K562 (cell line): Measurements from ENCODE around the gene TXLNA. TPM values are rescaled to one million over a fixed set of nuclear protein-coding genes. Genes with fewer than 3 reads are reported as not detected.

Source experiments
- BACH1 ChIP-seq: fragments of 200-800 bp; sonication (Bioruptor generic); IDR thresholded peaks from 2 replicates; pipeline ENCODE4 v1.6.1; 2016; ENCODE audit warnings: missing genetic modification characterization, missing compliant biosample characterization
- CBFB ChIP-seq: sonication (generic); formaldehyde crosslinking; IDR thresholded peaks from 2 replicates; pipeline ENCODE4 v1.4.0; 2020; ENCODE audit warnings: mild to moderate bottlenecking, missing genetic modification reagents
- E2F4 ChIP-seq: sonication (generic); formaldehyde crosslinking; IDR thresholded peaks from 2 replicates; pipeline ENCODE4 v1.8.0; 2022; ENCODE audit warnings: mild to moderate bottlenecking, low read depth, missing genetic modification reagents
- ESRRA ChIP-seq: fragments of 450-650 bp; IDR thresholded peaks from 2 replicates; pipeline ENCODE4 v1.6.1; 2014; ENCODE audit warnings: low read depth, mild to moderate bottlenecking, moderate library complexity, borderline replicate concordance
- FOXJ2 ChIP-seq: fragments of 200-800 bp; sonication (Bioruptor generic); IDR thresholded peaks from 2 replicates; pipeline ENCODE4 v1.6.1; 2016; ENCODE audit warnings: missing genetic modification characterization, missing compliant biosample characterization
- FOXP1 ChIP-seq: sonication (generic); formaldehyde crosslinking; IDR thresholded peaks from 2 replicates; pipeline ENCODE4 v1.8.0; 2022; ENCODE audit warnings: mild to moderate bottlenecking, missing genetic modification reagents
- GABPA ChIP-seq: fragments of 200-800 bp; sonication (Bioruptor generic); conservative IDR thresholded peaks from 2 replicates; pipeline ENCODE4 v1.6.1; 2016; ENCODE audit warnings: low read depth, missing genetic modification characterization, missing compliant biosample characterization
- ILK ChIP-seq: fragments of 450-650 bp; IDR thresholded peaks from 2 replicates; pipeline ENCODE4 v1.6.1; 2016; ENCODE audit warnings: missing genetic modification characterization, low read depth, mild to moderate bottlenecking, missing compliant biosample characterization, moderate library complexity, borderline replicate concordance
- NFIX ChIP-seq: fragments of 250-450 bp; sonication (Bioruptor Pico); IDR thresholded peaks from 2 replicates; pipeline ENCODE4 v1.4.0; 2020; ENCODE audit warnings: low read depth, mild to moderate bottlenecking, moderate library complexity
- RAD51 ChIP-seq: fragments of 450-650 bp; IDR thresholded peaks from 2 replicates; pipeline ENCODE4 v1.7.1; 2016; ENCODE audit warnings: low read depth, mild to moderate bottlenecking, borderline replicate concordance
- SIX5 ChIP-seq, 2 experiments: IDR thresholded peaks; 2 replicates each; pipeline ENCODE4 v1.6.1; 2011; ENCODE audit warnings: low read length in 2 of 2, borderline replicate concordance in 1 of 2, low read depth in 1 of 2, mild to moderate bottlenecking in 1 of 2, moderate library complexity in 1 of 2; ENCODE audit not compliant: insufficient read depth in 1 of 2
- SMAD1 ChIP-seq: fragments of 150-350 bp; IDR thresholded peaks from 2 replicates; pipeline ENCODE4 v1.6.1; 2014; ENCODE audit warnings: low read length, low read depth; ENCODE audit not compliant: partially characterized antibody
- SRSF9 ChIP-seq: fragments of 200-400 bp; formaldehyde crosslinking; IDR thresholded peaks from 2 replicates; pipeline ENCODE4 v1.6.1; 2017; ENCODE audit warnings: low read depth, low read length, borderline replicate concordance
- TCF7 ChIP-seq: sonication (generic); IDR thresholded peaks from 2 replicates; pipeline ENCODE4 v1.6.1; 2016; ENCODE audit warnings: antibody characterized with exemption, borderline replicate concordance
- TEAD2 ChIP-seq: fragments of 450-650 bp; IDR thresholded peaks from 2 replicates; pipeline ENCODE4 v1.6.1; 2016; ENCODE audit warnings: missing genetic modification characterization, control low read depth, missing compliant biosample characterization
- ZBED1 ChIP-seq: IDR thresholded peaks from 2 replicates; pipeline ENCODE4 v1.6.1; 2014
- ZNF407 ChIP-seq: fragments of 450-650 bp; IDR thresholded peaks from 2 replicates; pipeline ENCODE4 v1.6.1; 2016; ENCODE audit warnings: low read depth
- ZNF431 ChIP-seq: sonication (generic); formaldehyde crosslinking; IDR thresholded peaks from 2 replicates; pipeline ENCODE4 v1.8.0; 2022; ENCODE audit warnings: mild to moderate bottlenecking, missing genetic modification reagents
- ZNF764 ChIP-seq: fragments of 250-450 bp; sonication (Bioruptor Pico); IDR thresholded peaks from 2 replicates; pipeline ENCODE4 v1.4.0; 2020; ENCODE audit warnings: low read depth, mild to moderate bottlenecking, moderate library complexity
- polyA plus RNA-seq, 8 experiments: library from polyadenylated mRNA; depleted of rRNA in 4 of 8; stranded (reverse) in 5 of 8; unstranded in 3 of 8; fragments of >200 nt; fragmentation: Nextera tagmentation in 2 of 8; fragmentation: Illumina TruSeq in 1 of 8; extraction: Ambion mirVana in 2 of 8; extraction: Trizol in 1 of 8; gene quantifications; 2 replicates each; pipeline versions ENCODE4 v1.2.1 to v1.2.3, GENCODE V29; 2011 to 2014; ENCODE audit warnings: inconsistent platforms in 1 of 8, missing spikeins in 1 of 8
- total RNA-seq, 7 experiments: library from RNA; depleted of rRNA in 6 of 7; stranded (reverse); fragments of >200 nt in 6 of 7; fragmentation: Illumina TruSeq in 2 of 7; extraction: Trizol in 2 of 7; gene quantifications; 2 replicates each; pipeline versions ENCODE4 v1.2.1 to v1.2.3, GENCODE V29; 2011 to 2021; ENCODE audit warnings: low replicate concordance in 1 of 7

The TXLNA gene
- total and polyA plus RNA-seq, 9 of the 15 experiments (the other 6 are each of a cell fraction or from before 2014, with no cell fraction given) = 9.2 to 54.5 (median 39.3) TPM

DNA sequence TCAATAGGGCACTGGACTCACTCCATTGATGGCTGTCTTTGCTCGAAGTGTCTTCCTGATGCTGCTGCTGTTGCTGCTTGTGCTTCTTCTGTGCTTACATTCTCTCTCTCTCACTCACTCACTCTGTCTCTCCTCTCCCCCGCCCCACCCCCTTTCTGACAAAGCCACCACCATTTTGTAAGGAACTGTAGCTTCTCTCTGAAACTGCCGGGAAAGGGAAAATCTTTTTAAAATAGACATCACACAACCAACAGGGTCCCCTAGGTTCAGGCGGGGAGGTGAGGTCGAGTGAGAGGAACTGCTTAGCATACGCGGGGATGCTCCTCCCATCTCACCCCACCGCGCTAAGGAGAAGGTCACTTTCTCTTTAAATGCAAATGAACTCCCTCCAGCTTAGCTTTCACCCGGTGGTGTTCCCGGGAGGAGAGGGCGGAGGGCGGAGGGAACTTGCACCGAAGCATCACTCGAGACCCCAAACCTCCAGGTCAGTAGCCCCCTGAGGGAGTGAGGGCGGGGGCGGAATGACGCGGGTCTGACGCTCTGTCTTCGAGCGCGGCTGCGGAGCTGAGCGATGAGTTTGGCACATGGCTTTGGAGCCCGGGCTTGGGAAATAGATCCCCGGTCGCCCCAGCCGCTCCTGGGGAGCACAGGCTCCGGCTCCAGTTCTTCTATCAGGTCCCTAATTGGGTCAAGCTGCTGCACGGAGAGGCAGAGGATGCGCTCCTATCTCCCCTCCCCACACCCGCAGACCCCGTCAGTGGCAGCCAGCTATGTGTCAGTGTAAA is 20.9 kb downstream of the TXLNA start, which contains the start of gene CCDC28B (continued):
- no peak for TF ChIP-seq ZNF407
- no peak for TF ChIP-seq SRSF9
- TF ChIP-seq FOXP1 (CRISPR knock-in tag) = peak; percentile 80
- TF ChIP-seq CBFB = no peak
- TF ChIP-seq E2F4 (CRISPR knock-in tag) = no peak
- TF ChIP-seq SMAD1 = no peak
- TF ChIP-seq ZBED1 = no peak
- no peak for TF ChIP-seq RAD51
- no peak for TF ChIP-seq NFIX (CRISPR knock-in tag)
- TF ChIP-seq TEAD2 (tag) = peak; percentile 42; the same call in 1 of the 2 replicates
- no peak for TF ChIP-seq ILK (tag)
- no peak for TF ChIP-seq TCF7
- TF ChIP-seq ZNF431 (CRISPR knock-in tag) = peak; percentile 66
- peak; percentile 59; the same call in 1 of the 2 replicates for TF ChIP-seq BACH1 (tag)
- no peak for TF ChIP-seq SIX5 (IDR thresholded peaks at IDR 0.05; ENCODE audit: borderline replicate concordance in 1 of 2, insufficient read depth in 1 of 2, low read depth in 1 of 2, low read length in 2 of 2)
- TF ChIP-seq GABPA (tag) = no peak
- no peak for TF ChIP-seq FOXJ2
- TF ChIP-seq ZNF764 (CRISPR knock-in tag) = no peak
- TF ChIP-seq ESRRA = peak; percentile 37; the same call in 1 of the 2 replicates
